Nephron progenitor cell (in vitro differentiated cells): ENCODE data around the gene VRK2.
"Not testable (repeated sequence)": the region's sequence is repeated elsewhere in the genome, so short reads cannot be mapped to it uniquely, and the experiment has no call there.

Experiments
- DNase-seq: peaks from one replicate; pipeline ENCODE4 v3.0.0; 2021
- H3K27ac Mint-ChIP-seq: 2 replicates; pipeline ENCODE4 v1.8.0; 2021; ENCODE audit warnings: mild to moderate bottlenecking, moderate library complexity, mixed read lengths
- H3K27me3 Mint-ChIP-seq: 2 replicates; pipeline ENCODE4 v1.8.0; 2021; ENCODE audit warnings: mild to moderate bottlenecking, low read depth, mixed read lengths; ENCODE audit not compliant: poor library complexity
- H3K36me3 Mint-ChIP-seq: 2 replicates; pipeline ENCODE4 v1.8.0; 2021; ENCODE audit warnings: low read depth, mixed read lengths
- H3K4me1 Mint-ChIP-seq: 2 replicates; pipeline ENCODE4 v1.8.0; 2021; ENCODE audit warnings: mixed read lengths
- H3K4me3 Mint-ChIP-seq: 2 replicates; pipeline ENCODE4 v1.8.0; 2021; ENCODE audit warnings: mild to moderate bottlenecking, moderate library complexity, mixed read lengths
- H3K9me3 Mint-ChIP-seq: 2 replicates; pipeline ENCODE4 v1.8.0; 2021; ENCODE audit warnings: mild to moderate bottlenecking, moderate library complexity, mixed read lengths
- TF ChIP-seq, protein P1 (sequence below): fragments of 200-600 bp; sonication (generic); IDR thresholded peaks from 2 replicates; pipeline ENCODE4 v1.5.0; 2021; ENCODE audit warnings: antibody characterized with exemption

The VRK2 gene

GRCh38 chr2:58135861-58136260 lies 89.3 kb downstream of the VRK2 start:
- Mint-ChIP-seq H3K27ac (no peak overlapping the region), H3K36me3 (peaks cover 4% of the 10 kb centered on the region), H3K4me3 (no peak overlapping the region), H3K27me3 (no peaks in the 10 kb centered on the region), H3K4me1 (peaks cover 10% of the 10 kb centered on the region), H3K9me3 (no peaks in the 10 kb centered on the region)
- DNase-seq: no peak
- TF ChIP-seq, protein P1, sequence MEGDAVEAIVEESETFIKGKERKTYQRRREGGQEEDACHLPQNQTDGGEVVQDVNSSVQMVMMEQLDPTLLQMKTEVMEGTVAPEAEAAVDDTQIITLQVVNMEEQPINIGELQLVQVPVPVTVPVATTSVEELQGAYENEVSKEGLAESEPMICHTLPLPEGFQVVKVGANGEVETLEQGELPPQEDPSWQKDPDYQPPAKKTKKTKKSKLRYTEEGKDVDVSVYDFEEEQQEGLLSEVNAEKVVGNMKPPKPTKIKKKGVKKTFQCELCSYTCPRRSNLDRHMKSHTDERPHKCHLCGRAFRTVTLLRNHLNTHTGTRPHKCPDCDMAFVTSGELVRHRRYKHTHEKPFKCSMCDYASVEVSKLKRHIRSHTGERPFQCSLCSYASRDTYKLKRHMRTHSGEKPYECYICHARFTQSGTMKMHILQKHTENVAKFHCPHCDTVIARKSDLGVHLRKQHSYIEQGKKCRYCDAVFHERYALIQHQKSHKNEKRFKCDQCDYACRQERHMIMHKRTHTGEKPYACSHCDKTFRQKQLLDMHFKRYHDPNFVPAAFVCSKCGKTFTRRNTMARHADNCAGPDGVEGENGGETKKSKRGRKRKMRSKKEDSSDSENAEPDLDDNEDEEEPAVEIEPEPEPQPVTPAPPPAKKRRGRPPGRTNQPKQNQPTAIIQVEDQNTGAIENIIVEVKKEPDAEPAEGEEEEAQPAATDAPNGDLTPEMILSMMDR: no peak

DNA sequence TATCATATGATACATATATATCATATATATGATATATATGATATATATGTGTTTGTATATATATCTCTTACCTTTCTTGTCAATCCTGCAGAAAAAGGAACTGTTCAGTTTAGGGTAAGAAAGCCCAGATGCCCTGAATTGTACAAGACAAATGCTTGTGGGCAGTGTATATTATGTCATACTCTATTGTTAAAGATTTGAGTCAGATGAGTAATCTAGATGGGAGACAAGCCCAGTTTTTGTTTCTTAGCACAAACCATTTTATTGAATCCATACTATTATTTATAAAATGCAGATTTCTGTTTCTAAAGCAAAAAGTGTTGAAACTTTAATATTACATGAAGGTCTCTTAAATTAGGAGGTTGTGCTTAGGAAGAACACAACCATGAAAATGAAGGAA lies 90.6 kb downstream of the VRK2 start:
- H3K4me3 Mint-ChIP-seq: no peak overlapping the region
- H3K4me1 Mint-ChIP-seq: no peaks in the 10 kb centered on the region
- no peaks in the 10 kb centered on the region for H3K9me3 Mint-ChIP-seq
- peaks cover 4% of the 10 kb centered on the region for H3K36me3 Mint-ChIP-seq
- TF ChIP-seq, protein P1: no peak
- H3K27me3 Mint-ChIP-seq: no peaks in the 10 kb centered on the region
- no peak overlapping the region for H3K27ac Mint-ChIP-seq
- DNase-seq: no peak

DNA sequence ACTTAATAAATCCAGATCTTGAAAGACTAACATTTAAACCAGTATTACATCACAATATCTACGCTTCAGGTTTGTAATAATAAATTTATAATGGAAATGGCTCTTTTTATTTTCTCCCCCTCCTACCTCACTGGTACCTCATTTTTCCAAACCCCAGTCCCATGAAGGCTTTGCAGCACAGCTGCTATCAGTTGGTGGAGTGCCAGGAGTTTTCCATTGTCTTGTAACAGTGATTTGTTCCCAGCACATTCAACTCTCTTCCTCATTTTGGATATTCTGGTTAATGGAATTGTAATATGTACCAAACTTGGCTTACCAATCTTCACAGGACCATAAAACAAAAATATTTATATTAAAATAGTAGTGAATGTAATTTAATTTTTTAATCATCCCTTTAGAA lies 91.2 kb downstream of the VRK2 start:
- Mint-ChIP-seq H3K27me3 (no peaks in the 10 kb centered on the region), H3K4me1 (no peaks in the 10 kb centered on the region), H3K9me3 (no peaks in the 10 kb centered on the region), H3K36me3 (peaks cover 4% of the 10 kb centered on the region), H3K4me3 (no peak overlapping the region), H3K27ac (no peak overlapping the region)
- TF ChIP-seq, protein P1: no peak
- DNase-seq: no peak

- DNase-seq: no peak
- no peaks in the 10 kb centered on the region for H3K4me1 Mint-ChIP-seq
- no peak overlapping the region for H3K27ac Mint-ChIP-seq
- H3K27me3 Mint-ChIP-seq: no peaks in the 10 kb centered on the region
- no peak overlapping the region for H3K4me3 Mint-ChIP-seq
- TF ChIP-seq, protein P1: no peak
- H3K9me3 Mint-ChIP-seq: no peaks in the 10 kb centered on the region
- peaks cover 4% of the 10 kb centered on the region for H3K36me3 Mint-ChIP-seq
Measured at GRCh38 chr2:58138396-58139030, 91.9 kb downstream of the VRK2 start.

- Mint-ChIP-seq H3K27ac (no peak overlapping the region), H3K27me3 (no peaks in the 10 kb centered on the region), H3K4me3 (no peak overlapping the region), H3K4me1 (no peaks in the 10 kb centered on the region), H3K36me3 (peaks cover under 1% of the 10 kb centered on the region), H3K9me3 (no peaks in the 10 kb centered on the region)
- TF ChIP-seq, protein P1: no peak
- DNase-seq: no peak
Measured at GRCh38 chr2:58140508-58141072, 94.0 kb downstream of the VRK2 start.

DNA sequence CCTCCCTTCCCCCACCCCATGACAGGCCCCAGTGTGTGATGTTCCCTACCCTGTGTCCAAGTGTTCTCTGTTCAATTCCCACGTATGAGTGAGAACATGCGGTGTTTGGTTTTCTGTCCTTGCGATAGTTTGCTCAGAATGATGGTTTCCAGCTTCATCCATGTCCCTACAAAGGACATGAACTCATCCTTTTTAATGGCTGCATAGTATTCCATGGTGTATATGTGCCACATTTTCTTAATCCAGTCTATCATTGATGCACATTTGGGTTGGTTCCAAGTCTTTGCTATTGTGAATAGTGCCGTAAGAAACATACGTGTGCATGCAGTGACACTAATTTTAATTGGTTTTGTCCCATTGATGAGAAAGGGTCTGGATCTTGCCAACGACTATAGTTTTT lies 99.2 kb downstream of the VRK2 start:
- H3K4me3 Mint-ChIP-seq, H3K36me3 Mint-ChIP-seq, H3K27me3 Mint-ChIP-seq, H3K9me3 Mint-ChIP-seq, H3K4me1 Mint-ChIP-seq, DNase-seq, H3K27ac Mint-ChIP-seq: not testable (repeated sequence)
